Fibroblast of the aortic adventitia (primary cell): ENCODE data around the gene TC2N. TPM values are rescaled to one million over a fixed set of nuclear protein-coding genes. Genes with fewer than 3 reads are reported as not detected.

Experiments
- DNase-seq: peaks from one replicate; pipeline ENCODE4 v3.0.0-alpha.2; 2010; ENCODE audit warnings: low read depth
- H3K4me3 ChIP-seq: 2 replicates; pipeline ENCODE4 v1.5.1; 2011; ENCODE audit warnings: low read depth, mild to moderate bottlenecking, control low read depth, low read length, moderate library complexity
- total RNA-seq: library from RNA; depleted of rRNA; stranded (reverse); fragments of >200 nt; gene quantifications from 2 replicates; pipeline ENCODE4 v1.2.3, GENCODE V29; 2012; ENCODE audit warnings: low replicate concordance
- TF ChIP-seq, protein P1 (sequence below): IDR thresholded peaks from 2 replicates; pipeline ENCODE4 v1.5.1; 2011; ENCODE audit warnings: mild to moderate bottlenecking, low read length, control low read depth, inconsistent platforms; ENCODE audit not compliant: insufficient read depth

TC2N gene
- total RNA-seq, 1 donor: 1.6 TPM

GRCh38 chr14:91752961-91753360 is 114.4 kb downstream of the TC2N start:
- TF ChIP-seq, protein P1, sequence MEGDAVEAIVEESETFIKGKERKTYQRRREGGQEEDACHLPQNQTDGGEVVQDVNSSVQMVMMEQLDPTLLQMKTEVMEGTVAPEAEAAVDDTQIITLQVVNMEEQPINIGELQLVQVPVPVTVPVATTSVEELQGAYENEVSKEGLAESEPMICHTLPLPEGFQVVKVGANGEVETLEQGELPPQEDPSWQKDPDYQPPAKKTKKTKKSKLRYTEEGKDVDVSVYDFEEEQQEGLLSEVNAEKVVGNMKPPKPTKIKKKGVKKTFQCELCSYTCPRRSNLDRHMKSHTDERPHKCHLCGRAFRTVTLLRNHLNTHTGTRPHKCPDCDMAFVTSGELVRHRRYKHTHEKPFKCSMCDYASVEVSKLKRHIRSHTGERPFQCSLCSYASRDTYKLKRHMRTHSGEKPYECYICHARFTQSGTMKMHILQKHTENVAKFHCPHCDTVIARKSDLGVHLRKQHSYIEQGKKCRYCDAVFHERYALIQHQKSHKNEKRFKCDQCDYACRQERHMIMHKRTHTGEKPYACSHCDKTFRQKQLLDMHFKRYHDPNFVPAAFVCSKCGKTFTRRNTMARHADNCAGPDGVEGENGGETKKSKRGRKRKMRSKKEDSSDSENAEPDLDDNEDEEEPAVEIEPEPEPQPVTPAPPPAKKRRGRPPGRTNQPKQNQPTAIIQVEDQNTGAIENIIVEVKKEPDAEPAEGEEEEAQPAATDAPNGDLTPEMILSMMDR: no peak
- H3K4me3 ChIP-seq: no peak overlapping the region
- DNase-seq: no peak

- H3K4me3 ChIP-seq: no peak overlapping the region
- TF ChIP-seq, protein P1: no peak
- DNase-seq: no peak
Observed at GRCh38 chr14:91751719-91752118, 115.6 kb downstream of the TC2N start.

DNA sequence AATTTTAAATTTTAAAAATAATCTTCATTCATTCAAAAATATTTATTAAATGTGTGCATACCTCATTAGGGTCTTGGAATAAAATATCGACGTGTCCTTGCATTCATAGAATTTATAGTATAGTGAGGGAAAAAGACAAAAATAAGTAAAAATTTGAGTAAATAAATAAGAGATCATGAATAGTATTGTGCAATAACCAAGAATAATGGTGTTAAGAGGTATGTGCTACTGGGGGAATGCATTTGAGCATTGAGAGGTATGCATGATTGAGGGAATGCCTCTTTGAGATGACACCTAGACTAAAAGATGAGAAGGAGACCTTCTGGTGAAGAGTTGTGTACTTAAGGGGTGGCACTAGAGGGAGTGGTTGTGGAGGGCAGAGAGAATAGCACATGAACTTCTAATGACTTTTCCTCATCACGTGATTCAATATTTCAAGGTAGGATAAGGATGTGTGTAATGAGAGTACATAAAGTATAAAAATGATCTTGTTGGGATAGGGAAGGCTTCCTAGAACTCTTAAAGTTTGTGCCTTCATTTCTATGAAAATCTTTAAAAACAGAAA is 116.6 kb downstream of the TC2N start:
- no peak overlapping the region for H3K4me3 ChIP-seq
- TF ChIP-seq, protein P1: no peak
- DNase-seq: no peak

- H3K4me3 ChIP-seq: no peak overlapping the region
- DNase-seq: no peak
- TF ChIP-seq, protein P1: no peak
Observed at GRCh38 chr14:91749868-91750267, 117.5 kb downstream of the TC2N start.

GRCh38 chr14:91748049-91748448 is 119.3 kb downstream of the TC2N start:
- no peak overlapping the region for H3K4me3 ChIP-seq
- TF ChIP-seq, protein P1: no peak
- no peak for DNase-seq

DNA sequence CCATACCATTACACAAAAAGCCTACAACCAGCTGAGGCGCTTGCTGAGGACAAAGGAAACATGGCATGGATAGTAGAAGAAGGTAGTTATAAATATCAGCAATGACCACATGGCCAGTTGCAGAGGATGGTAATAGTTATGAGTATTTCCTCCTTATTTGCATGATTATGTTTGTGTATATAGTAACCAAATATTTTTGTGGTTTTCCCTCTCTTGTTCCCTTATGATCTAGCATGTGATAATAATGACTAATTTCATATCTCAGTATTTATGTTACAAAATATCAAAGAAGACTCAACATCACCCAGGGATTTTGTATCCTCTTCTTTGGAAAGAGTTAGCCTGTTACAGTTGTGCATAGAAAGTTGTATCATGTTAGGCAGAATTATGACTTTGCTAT is 122.0 kb downstream of the TC2N start:
- H3K4me3 ChIP-seq: no peak overlapping the region
- no peak for DNase-seq

More for the DNA sequence above, 122.0 kb downstream of the TC2N start:
- TF ChIP-seq, protein P1: no peak
